Measurements from ENCODE around the gene ZFP36L2.

DNA sequence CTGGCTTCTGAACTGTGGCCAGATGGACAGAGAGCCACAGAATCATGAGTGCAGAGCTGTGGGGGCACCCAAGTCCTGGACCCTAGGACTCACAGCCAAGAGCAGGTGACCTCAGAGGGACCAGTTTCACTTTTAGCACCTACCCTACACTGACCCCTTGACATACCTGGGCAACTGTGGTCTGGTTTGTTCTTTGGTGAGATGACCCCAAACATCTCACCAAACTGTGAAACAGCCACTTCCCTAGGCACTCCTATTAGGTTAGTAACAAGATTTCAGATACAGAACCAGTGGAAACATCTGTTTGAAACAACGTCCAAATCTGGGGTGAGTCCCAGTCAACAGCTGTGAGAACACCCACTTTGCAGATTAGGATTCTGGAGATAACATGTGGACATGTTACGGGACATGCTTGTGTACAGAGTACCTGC, 1.9 kb upstream of the ZFP36L2 start:
- TF ChIP-seq POLR2A (IDR thresholded peaks at IDR 0.05) = no peak
- TF ChIP-seq, protein P1, sequence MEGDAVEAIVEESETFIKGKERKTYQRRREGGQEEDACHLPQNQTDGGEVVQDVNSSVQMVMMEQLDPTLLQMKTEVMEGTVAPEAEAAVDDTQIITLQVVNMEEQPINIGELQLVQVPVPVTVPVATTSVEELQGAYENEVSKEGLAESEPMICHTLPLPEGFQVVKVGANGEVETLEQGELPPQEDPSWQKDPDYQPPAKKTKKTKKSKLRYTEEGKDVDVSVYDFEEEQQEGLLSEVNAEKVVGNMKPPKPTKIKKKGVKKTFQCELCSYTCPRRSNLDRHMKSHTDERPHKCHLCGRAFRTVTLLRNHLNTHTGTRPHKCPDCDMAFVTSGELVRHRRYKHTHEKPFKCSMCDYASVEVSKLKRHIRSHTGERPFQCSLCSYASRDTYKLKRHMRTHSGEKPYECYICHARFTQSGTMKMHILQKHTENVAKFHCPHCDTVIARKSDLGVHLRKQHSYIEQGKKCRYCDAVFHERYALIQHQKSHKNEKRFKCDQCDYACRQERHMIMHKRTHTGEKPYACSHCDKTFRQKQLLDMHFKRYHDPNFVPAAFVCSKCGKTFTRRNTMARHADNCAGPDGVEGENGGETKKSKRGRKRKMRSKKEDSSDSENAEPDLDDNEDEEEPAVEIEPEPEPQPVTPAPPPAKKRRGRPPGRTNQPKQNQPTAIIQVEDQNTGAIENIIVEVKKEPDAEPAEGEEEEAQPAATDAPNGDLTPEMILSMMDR (IDR thresholded peaks at IDR 0.05) = no peak
- no peak for TF ChIP-seq EP300 (IDR thresholded peaks at IDR 0.05; ENCODE audit: low read depth)

Data from transverse colon (tissue), 3 donors.